ENCODE measurements around the gene C5. TPM values are rescaled to one million over a fixed set of nuclear protein-coding genes. Genes with fewer than 3 reads are reported as not detected.

Gene C5
- total RNA-seq, 2 donors from 2014 or later: 59.5 to 96.6 TPM

- Mint-ChIP-seq H3K4me1 (peaks cover 5% of the 10 kb centered on the region), H3K27me3 (ENCODE audit: insufficient read depth) (peaks cover 62% of the 10 kb centered on the region), H3K27ac (no peak overlapping the region), H3K4me3 (no peak overlapping the region), H3K9me3 (peaks cover 19% of the 10 kb centered on the region), H3K36me3 (ENCODE audit: low read depth) (peaks cover 2% of the 10 kb centered on the region)
- WGBS, 2 experiments (ENCODE audit: insufficient coverage in 1 of 2, insufficient read length in 1 of 2): 70% methylated on average over 2 of the region's 2 CpGs; no CpG with 5 or more reads in 1 of the 2 experiments
- DNase-seq: no peak
- Histone ChIP-seq H3K27ac (ENCODE audit: low read depth, low read length) (no peak overlapping the region), H3K4me3 (ENCODE audit: low read length) (no peak overlapping the region), H3K4me1 (ENCODE audit: control insufficient read depth, insufficient read depth, low read length) (no peaks in the 10 kb centered on the region), H3K27me3 (ENCODE audit: control insufficient read depth, insufficient read depth, low read length, poor library complexity, severe bottlenecking) (peaks cover 14% of the 10 kb centered on the region), H3K9me3 (ENCODE audit: control insufficient read depth, low read length) (peaks cover 17% of the 10 kb centered on the region), H3K36me3 (ENCODE audit: control insufficient read depth, insufficient read depth, low read length) (no peaks in the 10 kb centered on the region), H3K9ac (ENCODE audit: extremely low read depth, low read length, poor library complexity, severe bottlenecking) (no peak overlapping the region)
- TF ChIP-seq, protein P1, sequence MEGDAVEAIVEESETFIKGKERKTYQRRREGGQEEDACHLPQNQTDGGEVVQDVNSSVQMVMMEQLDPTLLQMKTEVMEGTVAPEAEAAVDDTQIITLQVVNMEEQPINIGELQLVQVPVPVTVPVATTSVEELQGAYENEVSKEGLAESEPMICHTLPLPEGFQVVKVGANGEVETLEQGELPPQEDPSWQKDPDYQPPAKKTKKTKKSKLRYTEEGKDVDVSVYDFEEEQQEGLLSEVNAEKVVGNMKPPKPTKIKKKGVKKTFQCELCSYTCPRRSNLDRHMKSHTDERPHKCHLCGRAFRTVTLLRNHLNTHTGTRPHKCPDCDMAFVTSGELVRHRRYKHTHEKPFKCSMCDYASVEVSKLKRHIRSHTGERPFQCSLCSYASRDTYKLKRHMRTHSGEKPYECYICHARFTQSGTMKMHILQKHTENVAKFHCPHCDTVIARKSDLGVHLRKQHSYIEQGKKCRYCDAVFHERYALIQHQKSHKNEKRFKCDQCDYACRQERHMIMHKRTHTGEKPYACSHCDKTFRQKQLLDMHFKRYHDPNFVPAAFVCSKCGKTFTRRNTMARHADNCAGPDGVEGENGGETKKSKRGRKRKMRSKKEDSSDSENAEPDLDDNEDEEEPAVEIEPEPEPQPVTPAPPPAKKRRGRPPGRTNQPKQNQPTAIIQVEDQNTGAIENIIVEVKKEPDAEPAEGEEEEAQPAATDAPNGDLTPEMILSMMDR (conservative IDR thresholded peaks at IDR 0.05): no peak
These were observed 17.6 kb upstream of the C5 start for GRCh38 chr9:121067640-121068039.

DNA sequence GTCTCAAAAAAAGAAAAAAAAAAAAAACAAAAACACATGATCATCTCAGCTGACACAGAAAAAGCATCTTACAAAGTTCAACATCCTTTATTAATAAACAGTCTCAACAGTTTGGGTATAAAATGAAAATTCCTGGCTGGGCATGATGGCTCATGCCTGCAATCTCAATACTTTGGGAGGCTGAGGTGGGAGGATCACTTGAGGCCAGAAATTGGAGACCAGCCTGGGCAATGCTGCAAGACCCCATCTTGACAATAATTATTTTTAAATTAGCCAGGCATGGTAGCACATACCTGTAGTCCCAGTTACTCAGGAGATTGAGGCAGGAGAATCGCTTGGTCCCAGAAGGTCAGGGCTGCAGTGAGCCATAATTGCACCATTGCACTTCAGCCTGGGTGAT is 16.8 kb upstream of the C5 start:
- WGBS, 2 experiments (ENCODE audit: insufficient coverage in 1 of 2, insufficient read length in 1 of 2): 93 to 100% methylated on average over 1 of the region's 1 CpG
- peaks cover 17% of the 10 kb centered on the region for H3K9me3 ChIP-seq (ENCODE audit: control insufficient read depth, low read length)
- Mint-ChIP-seq H3K36me3 (ENCODE audit: low read depth) (peaks cover 2% of the 10 kb centered on the region), H3K27ac (no peak overlapping the region), H3K9me3 (peaks cover 19% of the 10 kb centered on the region), H3K4me1 (peaks cover 13% of the 10 kb centered on the region), H3K4me3 (no peak overlapping the region), H3K27me3 (ENCODE audit: insufficient read depth) (peaks cover 55% of the 10 kb centered on the region)
- H3K36me3 ChIP-seq (ENCODE audit: control insufficient read depth, insufficient read depth, low read length): no peaks in the 10 kb centered on the region
- no peak for DNase-seq
- peaks cover 9% of the 10 kb centered on the region for H3K27me3 ChIP-seq (ENCODE audit: control insufficient read depth, insufficient read depth, low read length, poor library complexity, severe bottlenecking)
- no peak overlapping the region for H3K27ac ChIP-seq (ENCODE audit: low read depth, low read length)
- no peak overlapping the region for H3K9ac ChIP-seq (ENCODE audit: extremely low read depth, low read length, poor library complexity, severe bottlenecking)
- H3K4me3 ChIP-seq (ENCODE audit: low read length): no peak overlapping the region
- TF ChIP-seq, protein P1 (conservative IDR thresholded peaks at IDR 0.05): no peak
- peaks cover 5% of the 10 kb centered on the region for H3K4me1 ChIP-seq (ENCODE audit: control insufficient read depth, insufficient read depth, low read length)

- TF ChIP-seq, protein P1 (conservative IDR thresholded peaks at IDR 0.05): peak; percentile 86
- 32 to 34% methylated on average over 4 to 6 of the region's 6 CpGs for WGBS, 2 experiments (ENCODE audit: insufficient coverage in 1 of 2, insufficient read length in 1 of 2)
- H3K4me3 ChIP-seq (ENCODE audit: low read length): no peak overlapping the region
- H3K27ac Mint-ChIP-seq: no peak overlapping the region
- H3K4me1 Mint-ChIP-seq: peaks cover 49% of the 10 kb centered on the region
- H3K27me3 ChIP-seq (ENCODE audit: control insufficient read depth, insufficient read depth, low read length, poor library complexity, severe bottlenecking): no peaks in the 10 kb centered on the region
- no peak overlapping the region for H3K27ac ChIP-seq (ENCODE audit: low read depth, low read length)
- no peaks in the 10 kb centered on the region for H3K9me3 Mint-ChIP-seq
- no peak overlapping the region for H3K4me3 Mint-ChIP-seq
- H3K36me3 Mint-ChIP-seq (ENCODE audit: low read depth): no peaks in the 10 kb centered on the region
- peak; percentile 60 for DNase-seq
- H3K27me3 Mint-ChIP-seq (ENCODE audit: insufficient read depth): peaks cover 1% of the 10 kb centered on the region
- H3K9me3 ChIP-seq (ENCODE audit: control insufficient read depth, low read length): peaks cover 3% of the 10 kb centered on the region
- H3K36me3 ChIP-seq (ENCODE audit: control insufficient read depth, insufficient read depth, low read length): no peaks in the 10 kb centered on the region
- peaks cover 20% of the 10 kb centered on the region for H3K4me1 ChIP-seq (ENCODE audit: control insufficient read depth, insufficient read depth, low read length)
- no peak overlapping the region for H3K9ac ChIP-seq (ENCODE audit: extremely low read depth, low read length, poor library complexity, severe bottlenecking)
These were observed 10.0 kb upstream of the C5 start for GRCh38 chr9:121059998-121060636.

All from endodermal cell (in vitro differentiated cells).